Measurements from ENCODE around the gene AGO3.

AGO3 gene

GRCh38 chr1:36088577-36089392 is 157.9 kb downstream of the AGO3 start, which contains the start of gene ADPRS:
Gene ADPRS, plus strand, starts transcription at chr1:36088892. Its CDS starts 13 bp downstream, at chr1:36088905.
- H3K4me1 Mint-ChIP-seq (ENCODE audit: low read depth): peaks cover 17% of the 10 kb centered on the region
- no peaks in the 10 kb centered on the region for H3K9me3 Mint-ChIP-seq (ENCODE audit: low read depth)
- peaks cover 2% of the 10 kb centered on the region for H3K36me3 Mint-ChIP-seq
- H3K4me3 Mint-ChIP-seq: peak within 1 kb of the TSS; percentile 100
- peak within 1 kb of the TSS; percentile 97 for H3K27ac Mint-ChIP-seq
- peaks cover 3% of the 10 kb centered on the region for H3K27me3 Mint-ChIP-seq

- Mint-ChIP-seq H3K36me3 (peaks cover 2% of the 10 kb centered on the region), H3K9me3 (ENCODE audit: low read depth) (no peaks in the 10 kb centered on the region), H3K27ac (peak overlapping the region; percentile 97), H3K27me3 (peaks cover 3% of the 10 kb centered on the region), H3K4me3 (peak overlapping the region; percentile 100), H3K4me1 (ENCODE audit: low read depth) (peaks cover 17% of the 10 kb centered on the region)
These were observed 158.7 kb downstream of the AGO3 start for GRCh38 chr1:36089393-36090121.

- Mint-ChIP-seq H3K4me3 (no peak overlapping the region), H3K27ac (no peak overlapping the region), H3K36me3 (peaks cover 2% of the 10 kb centered on the region), H3K4me1 (ENCODE audit: low read depth) (peaks cover 17% of the 10 kb centered on the region), H3K27me3 (no peaks in the 10 kb centered on the region), H3K9me3 (ENCODE audit: low read depth) (no peaks in the 10 kb centered on the region)
These were observed 160.2 kb downstream of the AGO3 start for GRCh38 chr1:36091141-36091540.

GRCh38 chr1:36091698-36092097 is 160.8 kb downstream of the AGO3 start:
- Mint-ChIP-seq H3K27ac (no peak overlapping the region), H3K27me3 (no peaks in the 10 kb centered on the region), H3K4me3 (peak overlapping the region; percentile 55), H3K4me1 (ENCODE audit: low read depth) (peaks cover 17% of the 10 kb centered on the region), H3K9me3 (ENCODE audit: low read depth) (no peaks in the 10 kb centered on the region), H3K36me3 (peaks cover 2% of the 10 kb centered on the region)

GRCh38 chr1:36092166-36092797 is 161.4 kb downstream of the AGO3 start:
- Mint-ChIP-seq H3K9me3 (ENCODE audit: low read depth) (no peaks in the 10 kb centered on the region), H3K27me3 (no peaks in the 10 kb centered on the region), H3K4me1 (ENCODE audit: low read depth) (peaks cover 17% of the 10 kb centered on the region), H3K4me3 (no peak overlapping the region), H3K27ac (no peak overlapping the region), H3K36me3 (peaks cover 2% of the 10 kb centered on the region)

- H3K9me3 Mint-ChIP-seq (ENCODE audit: low read depth): no peaks in the 10 kb centered on the region
- H3K27ac Mint-ChIP-seq: no peak overlapping the region
- peaks cover 17% of the 10 kb centered on the region for H3K4me1 Mint-ChIP-seq (ENCODE audit: low read depth)
- H3K27me3 Mint-ChIP-seq: no peaks in the 10 kb centered on the region
- H3K36me3 Mint-ChIP-seq: peaks cover 2% of the 10 kb centered on the region
- no peak overlapping the region for H3K4me3 Mint-ChIP-seq
These were observed 161.9 kb downstream of the AGO3 start for GRCh38 chr1:36092798-36093185.

GRCh38 chr1:36093226-36093625 is 162.3 kb downstream of the AGO3 start:
- peaks cover 2% of the 10 kb centered on the region for H3K36me3 Mint-ChIP-seq
- no peak overlapping the region for H3K27ac Mint-ChIP-seq
- no peak overlapping the region for H3K4me3 Mint-ChIP-seq
- no peaks in the 10 kb centered on the region for H3K9me3 Mint-ChIP-seq (ENCODE audit: low read depth)
- no peaks in the 10 kb centered on the region for H3K27me3 Mint-ChIP-seq
- peaks cover 16% of the 10 kb centered on the region for H3K4me1 Mint-ChIP-seq (ENCODE audit: low read depth)

- Mint-ChIP-seq H3K27ac (no peak overlapping the region), H3K4me3 (no peak overlapping the region), H3K4me1 (ENCODE audit: low read depth) (peaks cover 16% of the 10 kb centered on the region)
These were observed 163.0 kb downstream of the AGO3 start for GRCh38 chr1:36093929-36094328.

GRCh38 chr1:36094621-36095061 is 163.7 kb downstream of the AGO3 start:
- Mint-ChIP-seq H3K4me3 (no peak overlapping the region), H3K27ac (no peak overlapping the region)

More at GRCh38 chr1:36093929-36094328, 163.0 kb downstream of the AGO3 start:
- H3K36me3 Mint-ChIP-seq: peaks cover 2% of the 10 kb centered on the region
- no peaks in the 10 kb centered on the region for H3K9me3 Mint-ChIP-seq (ENCODE audit: low read depth)
- H3K27me3 Mint-ChIP-seq: no peaks in the 10 kb centered on the region

GRCh38 chr1:36095760-36096405 is 165.0 kb downstream of the AGO3 start:
- H3K27me3 Mint-ChIP-seq: no peaks in the 10 kb centered on the region
- H3K27ac Mint-ChIP-seq: no peak overlapping the region
- H3K36me3 Mint-ChIP-seq: no peaks in the 10 kb centered on the region
- H3K9me3 Mint-ChIP-seq (ENCODE audit: low read depth): no peaks in the 10 kb centered on the region
- H3K4me1 Mint-ChIP-seq (ENCODE audit: low read depth): peaks cover 5% of the 10 kb centered on the region
- H3K4me3 Mint-ChIP-seq: no peak overlapping the region

More at GRCh38 chr1:36094621-36095061, 163.7 kb downstream of the AGO3 start:
- H3K27me3 Mint-ChIP-seq: no peaks in the 10 kb centered on the region
- H3K36me3 Mint-ChIP-seq: peaks cover under 1% of the 10 kb centered on the region
- H3K9me3 Mint-ChIP-seq (ENCODE audit: low read depth): no peaks in the 10 kb centered on the region
- H3K4me1 Mint-ChIP-seq (ENCODE audit: low read depth): peaks cover 11% of the 10 kb centered on the region

GRCh38 chr1:36096500-36097432 is 165.9 kb downstream of the AGO3 start:
- H3K27me3 Mint-ChIP-seq: no peaks in the 10 kb centered on the region
- H3K9me3 Mint-ChIP-seq (ENCODE audit: low read depth): no peaks in the 10 kb centered on the region
- H3K27ac Mint-ChIP-seq: no peak overlapping the region
- no peaks in the 10 kb centered on the region for H3K36me3 Mint-ChIP-seq
- no peak overlapping the region for H3K4me3 Mint-ChIP-seq
- H3K4me1 Mint-ChIP-seq (ENCODE audit: low read depth): peaks cover under 1% of the 10 kb centered on the region

- Mint-ChIP-seq H3K9me3 (ENCODE audit: low read depth) (no peaks in the 10 kb centered on the region), H3K4me1 (ENCODE audit: low read depth) (no peaks in the 10 kb centered on the region), H3K4me3 (no peak overlapping the region), H3K27ac (no peak overlapping the region), H3K27me3 (no peaks in the 10 kb centered on the region), H3K36me3 (no peaks in the 10 kb centered on the region)
These were observed 167.0 kb downstream of the AGO3 start for GRCh38 chr1:36097693-36098585.
